Esophagus squamous epithelium (tissue), 4 donors: ENCODE results near the gene FAM118B.

ENCODE experiments used
- CTCF ChIP-seq, 6 experiments: fragments of 450-650 bp in 4 of 6; fragments of 200-600 bp in 2 of 6; sonication (generic) in 2 of 6; IDR thresholded peaks; one replicate each; pipeline ENCODE4 v1.5.1; 2016 to 2019; ENCODE audit warnings: antibody characterized with exemption in 6 of 6, mild to moderate bottlenecking in 4 of 6, moderate library complexity in 4 of 6
- POLR2A ChIP-seq, 4 donors: fragments of 450-650 bp; IDR thresholded peaks; one replicate each; pipeline ENCODE4 v1.6.1; 2017; ENCODE audit warnings: antibody characterized with exemption in 4 of 4, mild to moderate bottlenecking in 4 of 4, moderate library complexity in 3 of 4

- TF ChIP-seq POLR2A (IDR thresholded peaks at IDR 0.05) (no peak), CTCF (IDR thresholded peaks at IDR 0.05) (no peak)
Observed at GRCh38 chr11:126207896-126208295, 3.7 kb upstream of the FAM118B start.
